ENCODE measurements around the gene GASK1A.

Gene GASK1A

DNA sequence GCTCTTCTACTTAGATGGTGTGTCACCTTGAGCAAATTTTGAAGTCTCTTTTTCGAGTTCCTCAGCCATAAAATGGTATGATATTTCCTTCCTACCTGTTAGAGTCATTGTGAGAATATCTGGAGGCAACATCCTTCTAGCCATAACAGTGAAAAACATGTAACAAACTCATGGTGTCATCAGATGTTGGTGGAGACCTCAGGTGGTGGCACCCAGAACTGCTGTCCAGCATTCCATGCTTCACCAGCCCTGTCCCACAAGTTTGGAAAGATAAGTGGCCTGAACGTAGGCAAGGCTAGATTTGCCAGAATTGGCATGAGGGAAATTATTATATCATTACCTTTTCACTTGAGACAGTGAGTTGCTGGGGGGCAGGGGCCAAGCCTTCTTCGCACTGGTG, 30.4 kb downstream of the GASK1A start:
- H3K4me3 Mint-ChIP-seq: no peak overlapping the region
- no peaks in the 10 kb centered on the region for H3K9me3 Mint-ChIP-seq
- no peaks in the 10 kb centered on the region for H3K36me3 Mint-ChIP-seq (ENCODE audit: insufficient read depth)
- DNase-seq (ENCODE audit: low spot score in 2 of 2) (no peak), ATAC-seq (replicated peaks; ENCODE audit: extremely low read depth, poor library complexity, severe bottlenecking) (no peak)
- no peak overlapping the region for H3K27ac Mint-ChIP-seq (ENCODE audit: low read depth)
- no peaks in the 10 kb centered on the region for H3K27me3 Mint-ChIP-seq
- H3K4me1 Mint-ChIP-seq: no peaks in the 10 kb centered on the region

DNA sequence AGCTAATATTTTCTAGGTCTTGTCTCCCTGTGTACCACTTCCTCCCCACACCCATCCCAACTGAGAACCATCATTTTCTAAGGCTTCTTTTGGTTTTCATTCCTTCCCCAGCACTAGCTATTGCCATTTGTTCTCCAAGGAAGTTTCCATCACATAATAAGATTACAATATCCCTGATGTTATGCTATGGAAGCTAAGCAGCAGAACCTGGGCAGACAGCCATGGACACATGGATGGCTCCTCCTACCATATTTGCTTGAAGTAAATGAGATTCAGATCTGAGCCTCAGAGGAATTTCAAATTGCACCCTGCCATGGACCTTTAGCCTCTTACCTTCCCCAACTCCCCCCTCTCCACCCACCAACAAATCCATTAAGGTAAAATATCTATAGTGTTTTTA, 31.5 kb downstream of the GASK1A start:
- H3K27me3 Mint-ChIP-seq: no peaks in the 10 kb centered on the region
- H3K4me3 Mint-ChIP-seq: no peak overlapping the region
- H3K36me3 Mint-ChIP-seq (ENCODE audit: insufficient read depth): no peaks in the 10 kb centered on the region
- no peaks in the 10 kb centered on the region for H3K4me1 Mint-ChIP-seq
- H3K9me3 Mint-ChIP-seq: no peaks in the 10 kb centered on the region
- DNase-seq (ENCODE audit: low spot score in 2 of 2) (no peak), ATAC-seq (replicated peaks; ENCODE audit: extremely low read depth, poor library complexity, severe bottlenecking) (no peak)
- no peak overlapping the region for H3K27ac Mint-ChIP-seq (ENCODE audit: low read depth)

DNA sequence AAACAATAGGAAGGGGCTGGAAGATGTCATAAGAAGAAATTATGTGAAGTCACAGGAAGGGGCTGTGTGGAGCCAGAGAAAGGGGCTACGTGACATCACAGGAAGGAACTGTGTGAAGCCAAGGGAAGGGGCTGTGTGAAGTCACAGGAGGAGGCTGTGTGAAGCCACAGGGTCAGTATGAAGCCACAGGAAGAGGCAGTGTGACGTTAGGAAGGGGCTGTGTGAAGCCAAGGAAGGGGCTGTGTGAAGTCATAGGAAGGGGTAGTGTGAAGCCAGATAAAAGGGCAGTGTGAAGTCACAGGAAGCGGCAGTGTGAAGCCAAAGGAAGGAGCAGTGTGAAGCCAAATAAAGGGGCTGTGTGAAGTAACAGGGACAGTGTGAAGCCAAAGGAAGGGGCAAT, 32.5 kb downstream of the GASK1A start:
- ATAC-seq (replicated peaks; ENCODE audit: extremely low read depth, poor library complexity, severe bottlenecking): peak; percentile 12

DNA sequence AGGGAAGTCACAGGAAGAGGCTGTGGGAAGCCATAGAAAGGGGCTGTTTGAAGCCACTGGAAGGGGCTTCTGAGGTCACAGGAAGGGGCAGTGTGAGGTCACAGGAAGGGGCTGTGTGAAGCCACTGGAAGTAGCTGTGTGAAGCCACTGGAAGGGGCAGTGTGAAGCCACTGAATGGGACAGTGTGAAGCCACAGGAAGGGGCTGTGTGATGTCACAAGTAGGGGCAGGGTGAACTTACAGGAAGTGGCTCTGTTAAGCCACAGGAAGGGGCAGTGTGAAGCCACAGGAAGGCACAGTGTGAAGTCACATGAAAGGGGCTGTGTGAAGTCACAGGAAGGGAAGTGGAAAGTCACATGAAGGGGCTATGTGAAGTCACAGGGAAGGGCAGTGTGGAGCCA, 33.1 kb downstream of the GASK1A start:
- ATAC-seq (replicated peaks; ENCODE audit: extremely low read depth, poor library complexity, severe bottlenecking): no peak
- no peak for DNase-seq (ENCODE audit: low spot score in 2 of 2)
- no peak overlapping the region for H3K4me3 Mint-ChIP-seq
- H3K9me3 Mint-ChIP-seq: no peaks in the 10 kb centered on the region
- no peaks in the 10 kb centered on the region for H3K36me3 Mint-ChIP-seq (ENCODE audit: insufficient read depth)
- no peak overlapping the region for H3K27ac Mint-ChIP-seq (ENCODE audit: low read depth)
- no peaks in the 10 kb centered on the region for H3K4me1 Mint-ChIP-seq
- H3K27me3 Mint-ChIP-seq: no peaks in the 10 kb centered on the region

More for the DNA sequence above, 32.5 kb downstream of the GASK1A start:
- no peaks in the 10 kb centered on the region for H3K36me3 Mint-ChIP-seq (ENCODE audit: insufficient read depth)
- H3K27me3 Mint-ChIP-seq: no peaks in the 10 kb centered on the region
- DNase-seq (ENCODE audit: low spot score in 2 of 2): peak in 1 of 2 donors; percentile 23
- H3K4me1 Mint-ChIP-seq: no peaks in the 10 kb centered on the region
- no peaks in the 10 kb centered on the region for H3K9me3 Mint-ChIP-seq
- no peak overlapping the region for H3K27ac Mint-ChIP-seq (ENCODE audit: low read depth)
- H3K4me3 Mint-ChIP-seq: no peak overlapping the region

DNA sequence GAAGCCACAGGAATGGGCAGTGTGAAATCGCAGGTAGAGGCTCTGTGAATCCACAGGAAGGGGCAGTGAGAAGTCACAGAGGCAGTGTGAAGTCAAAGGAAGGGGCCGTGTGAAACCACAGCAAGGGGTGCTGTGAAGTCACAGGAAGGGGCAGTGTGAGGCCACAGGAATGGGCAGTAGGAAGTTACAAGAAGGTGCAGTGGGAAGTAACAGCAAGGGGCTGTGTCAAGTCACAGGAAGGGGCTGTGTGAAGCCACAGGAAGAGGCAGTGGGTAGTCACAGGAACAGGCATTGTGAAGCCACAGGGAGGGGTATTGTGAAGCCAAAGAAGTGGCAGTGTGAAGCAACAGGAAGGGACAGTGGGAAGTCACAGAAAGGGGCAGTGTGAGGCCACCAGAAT, 34.1 kb downstream of the GASK1A start:
- H3K4me3 Mint-ChIP-seq: no peak overlapping the region
- no peaks in the 10 kb centered on the region for H3K4me1 Mint-ChIP-seq
- ATAC-seq (replicated peaks; ENCODE audit: extremely low read depth, poor library complexity, severe bottlenecking) (no peak), DNase-seq (ENCODE audit: low spot score in 2 of 2) (peak in 1 of 2 donors; percentile 18)
- H3K27me3 Mint-ChIP-seq: no peaks in the 10 kb centered on the region
- H3K27ac Mint-ChIP-seq (ENCODE audit: low read depth): no peak overlapping the region
- H3K36me3 Mint-ChIP-seq (ENCODE audit: insufficient read depth): no peaks in the 10 kb centered on the region
- no peaks in the 10 kb centered on the region for H3K9me3 Mint-ChIP-seq

DNA sequence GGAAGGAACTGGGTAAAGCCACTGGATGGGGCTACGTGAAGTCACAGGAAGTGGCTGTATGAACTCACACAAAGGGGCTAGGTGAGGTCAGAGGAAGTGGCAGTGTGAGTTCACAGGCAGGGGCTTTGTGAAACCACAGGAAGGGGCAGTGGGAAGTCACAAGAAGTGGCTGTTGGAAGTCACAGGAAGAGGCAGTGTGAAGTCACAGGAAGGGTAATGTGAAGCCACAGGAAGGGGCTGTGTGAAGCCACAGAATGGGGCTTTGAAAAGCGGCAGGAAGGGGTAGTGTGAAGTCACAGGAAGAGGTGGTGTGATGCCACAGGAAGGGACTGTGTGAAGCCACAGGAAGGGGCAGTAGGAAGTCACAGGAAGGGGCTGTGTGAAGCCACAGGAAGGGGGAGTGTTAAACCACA, 34.6 kb downstream of the GASK1A start:
- DNase-seq (ENCODE audit: low spot score in 2 of 2): peak in 1 of 2 donors; percentile 51
- H3K4me3 Mint-ChIP-seq: no peak overlapping the region
- no peak overlapping the region for H3K27ac Mint-ChIP-seq (ENCODE audit: low read depth)
- H3K9me3 Mint-ChIP-seq: no peaks in the 10 kb centered on the region
- H3K36me3 Mint-ChIP-seq (ENCODE audit: insufficient read depth): no peaks in the 10 kb centered on the region
- no peaks in the 10 kb centered on the region for H3K4me1 Mint-ChIP-seq
- H3K27me3 Mint-ChIP-seq: no peaks in the 10 kb centered on the region
- ATAC-seq (replicated peaks; ENCODE audit: extremely low read depth, poor library complexity, severe bottlenecking): peak; percentile 28

DNA sequence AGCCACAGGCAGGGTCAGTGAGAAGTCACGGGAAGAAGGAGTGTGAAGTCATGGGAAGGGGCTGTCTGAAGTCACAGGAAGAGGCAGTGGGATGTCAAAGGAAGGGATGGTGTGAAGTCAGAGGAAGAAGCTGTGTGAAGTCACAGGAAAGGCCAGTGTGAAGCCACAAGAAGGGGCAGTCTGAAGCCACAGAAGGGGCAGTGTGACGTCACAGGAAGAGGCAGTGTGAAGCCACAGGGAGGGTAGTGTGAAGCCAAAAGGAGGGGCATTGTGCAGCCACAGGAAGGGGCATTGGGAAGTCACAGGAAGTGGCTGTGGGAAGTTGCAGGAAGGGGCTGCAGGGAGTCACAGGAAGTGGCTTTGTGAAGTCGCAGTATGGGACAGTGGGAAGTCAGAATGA, 35.1 kb downstream of the GASK1A start:
- Mint-ChIP-seq H3K4me1 (no peaks in the 10 kb centered on the region), H3K4me3 (no peak overlapping the region), H3K9me3 (no peaks in the 10 kb centered on the region), H3K36me3 (ENCODE audit: insufficient read depth) (no peaks in the 10 kb centered on the region), H3K27ac (ENCODE audit: low read depth) (no peak overlapping the region), H3K27me3 (no peaks in the 10 kb centered on the region)
- no peak for DNase-seq (ENCODE audit: low spot score in 2 of 2)
- no peak for ATAC-seq (replicated peaks; ENCODE audit: extremely low read depth, poor library complexity, severe bottlenecking)

DNA sequence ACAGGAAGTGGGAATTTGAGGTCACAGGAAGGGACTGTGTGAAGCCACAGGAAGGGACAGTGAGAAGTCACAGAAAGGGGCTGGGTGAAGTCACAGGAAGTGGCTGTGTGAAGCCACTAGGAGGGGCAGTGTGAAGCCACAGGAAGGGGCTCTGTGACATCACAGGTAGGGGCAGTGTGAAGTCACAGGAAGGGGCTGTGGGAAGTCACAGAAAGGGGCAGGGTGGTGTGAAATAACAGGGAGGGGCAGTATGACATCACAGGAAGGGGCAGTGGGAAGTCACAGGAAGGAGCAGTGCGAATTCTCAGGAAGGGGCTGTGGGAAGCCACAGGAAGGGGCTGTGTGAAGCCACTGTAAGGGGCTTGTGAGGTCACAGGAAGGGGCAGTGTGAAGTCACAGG, 35.8 kb downstream of the GASK1A start:
- no peak overlapping the region for H3K4me3 Mint-ChIP-seq
- H3K4me1 Mint-ChIP-seq: peaks cover 4% of the 10 kb centered on the region
- ATAC-seq (replicated peaks; ENCODE audit: extremely low read depth, poor library complexity, severe bottlenecking) (no peak), DNase-seq (ENCODE audit: low spot score in 2 of 2) (peak in 1 of 2 donors; percentile 23)
- no peak overlapping the region for H3K27ac Mint-ChIP-seq (ENCODE audit: low read depth)
- no peaks in the 10 kb centered on the region for H3K9me3 Mint-ChIP-seq
- no peaks in the 10 kb centered on the region for H3K27me3 Mint-ChIP-seq
- H3K36me3 Mint-ChIP-seq (ENCODE audit: insufficient read depth): peaks cover 3% of the 10 kb centered on the region

DNA sequence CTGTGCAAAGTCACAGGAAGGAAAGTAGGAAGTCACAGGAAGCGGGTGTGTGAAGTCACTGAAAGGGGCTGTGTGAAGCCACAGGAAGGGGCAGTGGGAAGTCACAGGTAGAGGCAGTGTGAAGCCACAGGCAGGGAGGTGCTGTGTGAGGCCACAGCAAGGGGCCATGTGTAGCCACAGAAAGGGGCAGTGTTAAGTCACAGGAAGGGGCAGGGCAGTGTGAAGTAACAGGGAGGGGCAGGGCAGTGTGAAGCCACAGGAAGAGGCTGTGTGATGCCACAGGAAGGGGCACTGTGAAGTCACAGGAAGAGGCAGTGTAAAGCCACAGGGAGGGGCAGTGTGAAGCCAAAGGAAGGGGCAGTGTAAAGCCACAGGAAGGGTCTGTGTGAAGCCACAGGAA, 36.5 kb downstream of the GASK1A start:
- H3K9me3 Mint-ChIP-seq: no peaks in the 10 kb centered on the region
- peaks cover 5% of the 10 kb centered on the region for H3K36me3 Mint-ChIP-seq (ENCODE audit: insufficient read depth)
- no peak for ATAC-seq (replicated peaks; ENCODE audit: extremely low read depth, poor library complexity, severe bottlenecking)
- H3K27ac Mint-ChIP-seq (ENCODE audit: low read depth): no peak overlapping the region
- no peak for DNase-seq (ENCODE audit: low spot score in 2 of 2)
- H3K4me3 Mint-ChIP-seq: no peak overlapping the region
- H3K4me1 Mint-ChIP-seq: peaks cover 10% of the 10 kb centered on the region
- no peaks in the 10 kb centered on the region for H3K27me3 Mint-ChIP-seq

DNA sequence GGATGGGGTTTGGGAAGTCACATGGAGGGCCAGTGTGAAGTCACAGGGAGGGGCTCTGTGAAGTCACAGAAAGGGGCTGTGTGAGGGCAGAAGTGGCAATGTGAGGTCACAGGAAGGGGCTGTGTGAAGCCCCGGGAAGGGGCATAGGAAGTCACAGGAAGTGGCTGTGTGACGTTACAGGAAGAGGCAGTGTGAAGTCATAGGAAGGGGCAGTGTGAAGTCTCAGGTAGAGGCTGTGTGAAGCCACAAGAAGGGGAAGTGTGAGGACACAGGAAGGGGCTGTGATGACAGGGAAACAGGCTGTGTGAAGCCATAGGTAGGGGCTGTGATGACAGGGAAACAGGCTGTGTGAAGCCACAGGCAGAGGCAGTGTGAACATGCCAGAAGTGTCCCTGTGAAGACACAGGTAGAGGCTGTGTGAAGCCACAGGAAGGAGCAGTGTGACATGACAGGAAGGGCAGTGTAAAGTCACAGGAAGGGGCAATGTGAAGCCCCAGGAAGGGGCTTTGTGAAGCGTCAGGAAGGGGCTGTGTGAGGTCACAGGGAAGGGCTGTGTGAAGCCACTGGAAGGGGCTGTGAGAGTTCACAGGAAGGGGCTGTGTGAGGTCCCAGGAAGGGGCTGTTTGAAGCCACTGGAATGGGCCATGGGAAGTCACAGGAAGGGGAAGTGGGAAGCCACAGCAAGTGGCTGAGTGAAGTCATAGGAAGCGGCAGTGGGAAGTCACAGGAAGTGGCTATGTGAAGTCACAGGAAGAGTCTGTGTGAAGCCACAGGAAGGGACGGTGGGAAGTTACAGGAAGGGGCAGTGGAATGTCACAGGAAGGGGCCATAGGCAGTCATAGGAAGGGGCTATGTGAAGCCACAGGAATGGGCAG, 37.1 kb downstream of the GASK1A start:
- H3K9me3 Mint-ChIP-seq: no peaks in the 10 kb centered on the region
- DNase-seq (ENCODE audit: low spot score in 2 of 2) (peak in 1 of 2 donors; percentile 27), ATAC-seq (replicated peaks; ENCODE audit: extremely low read depth, poor library complexity, severe bottlenecking) (peak; percentile 5)
- no peak overlapping the region for H3K27ac Mint-ChIP-seq (ENCODE audit: low read depth)
- H3K36me3 Mint-ChIP-seq (ENCODE audit: insufficient read depth): peaks cover 5% of the 10 kb centered on the region
- H3K4me1 Mint-ChIP-seq: peaks cover 15% of the 10 kb centered on the region
- no peaks in the 10 kb centered on the region for H3K27me3 Mint-ChIP-seq
- no peak overlapping the region for H3K4me3 Mint-ChIP-seq

DNA sequence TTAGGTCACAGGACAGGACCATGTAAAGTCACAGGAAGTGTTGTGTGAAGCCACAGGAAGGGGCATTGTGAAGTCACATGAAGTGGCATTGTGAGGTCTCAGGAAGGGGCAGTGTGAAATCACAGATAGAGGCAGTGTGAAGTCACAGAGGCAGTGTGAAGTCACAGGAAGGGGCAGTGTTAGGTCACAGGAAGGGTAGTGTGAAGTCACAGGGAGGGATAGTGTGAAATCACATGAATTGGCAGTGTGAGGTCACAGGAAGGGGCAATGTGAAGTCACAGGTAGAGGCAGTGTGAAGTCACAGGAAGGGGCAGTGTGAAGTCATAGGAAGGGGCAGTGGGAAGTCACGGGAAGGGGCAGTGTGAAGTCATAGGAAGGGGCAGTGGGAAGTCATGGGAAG, 37.9 kb downstream of the GASK1A start:
- no peak for DNase-seq (ENCODE audit: low spot score in 2 of 2)
- peaks cover 5% of the 10 kb centered on the region for H3K36me3 Mint-ChIP-seq (ENCODE audit: insufficient read depth)

DNA sequence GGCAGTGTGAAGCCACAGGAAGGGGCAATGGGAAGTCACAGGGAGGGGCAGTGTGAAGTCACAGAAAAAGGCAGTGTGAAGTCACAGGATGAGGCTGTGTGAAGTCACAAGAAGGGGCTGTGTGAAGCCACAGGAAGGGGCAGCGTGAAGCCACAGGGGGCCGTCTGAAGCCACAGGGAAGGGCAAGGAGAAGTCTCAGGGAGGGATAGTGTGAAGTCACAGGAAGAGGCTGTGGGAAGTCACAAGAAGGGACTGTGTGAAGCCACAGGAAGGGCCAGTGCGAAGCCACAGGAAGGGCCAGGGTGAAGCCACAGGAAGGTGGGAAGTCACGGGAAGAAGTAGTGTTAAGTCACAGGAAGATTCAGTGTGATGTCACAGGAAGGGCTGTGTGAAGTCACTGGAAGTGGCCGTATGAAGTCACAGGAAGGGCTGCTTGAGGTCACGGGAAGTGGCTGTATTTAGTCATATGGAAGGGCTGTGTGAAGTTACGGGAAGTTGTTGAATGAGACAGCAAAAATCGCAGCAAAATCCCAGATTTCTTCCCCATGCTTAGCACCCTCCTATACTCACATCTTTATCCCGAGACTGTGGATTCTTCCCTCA, 38.6 kb downstream of the GASK1A start:
- peaks cover 30% of the 10 kb centered on the region for H3K4me1 Mint-ChIP-seq
- peaks cover 5% of the 10 kb centered on the region for H3K36me3 Mint-ChIP-seq (ENCODE audit: insufficient read depth)
- H3K27ac Mint-ChIP-seq (ENCODE audit: low read depth): no peak overlapping the region
- no peaks in the 10 kb centered on the region for H3K27me3 Mint-ChIP-seq
- DNase-seq (ENCODE audit: low spot score in 2 of 2) (peak in 1 of 2 donors; percentile 22), ATAC-seq (replicated peaks; ENCODE audit: extremely low read depth, poor library complexity, severe bottlenecking) (no peak)
- no peak overlapping the region for H3K4me3 Mint-ChIP-seq
- H3K9me3 Mint-ChIP-seq: no peaks in the 10 kb centered on the region

More for the DNA sequence above, 37.9 kb downstream of the GASK1A start:
- H3K4me1 Mint-ChIP-seq: peaks cover 23% of the 10 kb centered on the region
- no peaks in the 10 kb centered on the region for H3K27me3 Mint-ChIP-seq
- ATAC-seq (replicated peaks; ENCODE audit: extremely low read depth, poor library complexity, severe bottlenecking): no peak
- H3K27ac Mint-ChIP-seq (ENCODE audit: low read depth): no peak overlapping the region
- H3K4me3 Mint-ChIP-seq: no peak overlapping the region
- no peaks in the 10 kb centered on the region for H3K9me3 Mint-ChIP-seq

DNA sequence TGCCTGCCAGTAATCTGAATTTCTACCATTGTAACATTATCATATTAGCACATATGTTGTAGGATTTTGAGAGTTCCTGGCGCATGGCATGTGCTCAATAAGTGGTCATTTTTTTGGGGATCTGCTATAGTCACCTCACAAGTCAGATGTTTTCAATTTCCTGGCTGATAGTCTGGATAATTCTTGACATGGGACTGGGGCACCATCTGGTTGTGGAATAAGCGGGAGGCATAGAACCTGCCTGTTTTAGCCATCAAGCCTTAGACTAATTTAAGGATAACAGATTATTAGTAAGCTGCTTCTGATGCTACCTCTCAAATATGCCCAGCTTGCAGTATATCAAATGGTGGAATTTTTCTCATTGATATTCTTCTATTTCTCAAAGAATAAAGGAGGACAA, 39.1 kb downstream of the GASK1A start:
- H3K27ac Mint-ChIP-seq (ENCODE audit: low read depth): no peak overlapping the region
- no peak overlapping the region for H3K4me3 Mint-ChIP-seq
- ATAC-seq (replicated peaks; ENCODE audit: extremely low read depth, poor library complexity, severe bottlenecking) (no peak), DNase-seq (ENCODE audit: low spot score in 2 of 2) (no peak)
- no peaks in the 10 kb centered on the region for H3K9me3 Mint-ChIP-seq
- H3K4me1 Mint-ChIP-seq: peaks cover 35% of the 10 kb centered on the region
- peaks cover 5% of the 10 kb centered on the region for H3K36me3 Mint-ChIP-seq (ENCODE audit: insufficient read depth)
- H3K27me3 Mint-ChIP-seq: no peaks in the 10 kb centered on the region

Measured in central memory CD8-positive, alpha-beta T cell (primary cell).